WTC11 (cell line): ENCODE data around the gene FHIT. TPM values are rescaled to one million over a fixed set of nuclear protein-coding genes. Genes with fewer than 3 reads are reported as not detected.

ENCODE experiments used
- ATAC-seq: fragments of 200-7000 bp; cut with Tn5 transposase; 2 replicates; pipeline ENCODE4 v1.10.0; 2021; ENCODE audit warnings: mild to moderate bottlenecking, moderate library complexity
- CTCF ChIA-PET: fragments of 300-600 bp; sonication (Branson Sonifier 250); formaldehyde crosslinking; loops from one replicate; lab custom pipeline; 2021; ENCODE audit warnings: antibody characterized with exemption; lab: Charles Lee
- POLR2A ChIA-PET: fragments of 350-600 bp; sonication (Branson Sonifier 250); formaldehyde crosslinking; loops from one replicate; lab custom pipeline; 2021; ENCODE audit warnings: antibody characterized with exemption; lab: Charles Lee
- DNase-seq: peaks from one replicate; pipeline ENCODE4 v3.0.0; 2021; ENCODE audit warnings: low spot score
- H3K27ac Mint-ChIP-seq: 2 replicates; pipeline ENCODE4 v1.8.0; 2021; ENCODE audit warnings: mixed read lengths
- H3K27me3 Mint-ChIP-seq: 2 replicates; pipeline ENCODE4 v1.8.0; 2021; ENCODE audit warnings: low read depth, mild to moderate bottlenecking, moderate library complexity, mixed read lengths
- H3K36me3 Mint-ChIP-seq: 2 replicates; pipeline ENCODE4 v1.8.0; 2021; ENCODE audit warnings: mixed read lengths
- H3K4me1 Mint-ChIP-seq: 2 replicates; pipeline ENCODE4 v1.8.0; 2022; ENCODE audit warnings: mixed read lengths
- H3K4me3 Mint-ChIP-seq: 2 replicates; pipeline ENCODE4 v1.8.0; 2021; ENCODE audit warnings: mild to moderate bottlenecking, moderate library complexity, mixed read lengths
- H3K9me3 Mint-ChIP-seq: 2 replicates; pipeline ENCODE4 v1.8.0; 2021; ENCODE audit warnings: mixed read lengths
- AFF4 ChIP-seq: sonication (generic); formaldehyde crosslinking; IDR thresholded peaks from 2 replicates; pipeline ENCODE4 v1.8.1; 2023; ENCODE audit warnings: mild to moderate bottlenecking, missing genetic modification reagents, borderline replicate concordance
- CBFB ChIP-seq: sonication (generic); formaldehyde crosslinking; IDR thresholded peaks from 2 replicates; pipeline ENCODE4 v1.8.1; 2022; ENCODE audit warnings: mild to moderate bottlenecking, low read depth, missing genetic modification reagents
- E2F5 ChIP-seq: sonication (generic); formaldehyde crosslinking; IDR thresholded peaks from 2 replicates; pipeline ENCODE4 v1.8.1; 2022; ENCODE audit warnings: mild to moderate bottlenecking, moderate library complexity, missing genetic modification reagents
- EMX1 ChIP-seq: fragments of 250-450 bp; sonication (Bioruptor Pico); IDR thresholded peaks from 2 replicates; pipeline ENCODE4 v1.8.0; 2021; ENCODE audit warnings: mild to moderate bottlenecking
- IRF2 ChIP-seq: sonication (generic); formaldehyde crosslinking; IDR thresholded peaks from 2 replicates; pipeline ENCODE4 v1.8.0; 2022; ENCODE audit warnings: low read depth, missing genetic modification reagents, borderline replicate concordance
- NR1H2 ChIP-seq: sonication (generic); formaldehyde crosslinking; IDR thresholded peaks from 2 replicates; pipeline ENCODE4 v1.9.0; 2021; ENCODE audit warnings: mild to moderate bottlenecking, moderate library complexity, missing genetic modification reagents
- PREB ChIP-seq: sonication (generic); formaldehyde crosslinking; IDR thresholded peaks from 2 replicates; pipeline ENCODE4 v1.8.1; 2022; ENCODE audit warnings: mild to moderate bottlenecking, missing genetic modification reagents, moderate library complexity, borderline replicate concordance
- RELA ChIP-seq: sonication (generic); formaldehyde crosslinking; IDR thresholded peaks from 2 replicates; pipeline ENCODE4 v1.8.1; 2022; ENCODE audit warnings: missing genetic modification reagents, mild to moderate bottlenecking, borderline replicate concordance
- TEAD1 ChIP-seq: sonication (generic); formaldehyde crosslinking; IDR thresholded peaks from 2 replicates; pipeline ENCODE4 v1.8.0; 2022; ENCODE audit warnings: mild to moderate bottlenecking, missing genetic modification reagents
- ZBTB43 ChIP-seq: sonication (generic); formaldehyde crosslinking; IDR thresholded peaks from 2 replicates; pipeline ENCODE4 v1.8.1; 2023; ENCODE audit warnings: mild to moderate bottlenecking, missing genetic modification reagents
- total RNA-seq: library from RNA; stranded (reverse); gene quantifications from 3 replicates; pipeline ENCODE4 v1.2.3, GENCODE V29; 2021
- TF ChIP-seq, protein P1 (sequence below): fragments of 250-450 bp; sonication (Bioruptor Pico); conservative IDR thresholded peaks from 2 replicates; pipeline ENCODE4 v1.9.0; 2021; ENCODE audit warnings: mild to moderate bottlenecking
- TF ChIP-seq, protein P2 (sequence below): sonication (generic); formaldehyde crosslinking; IDR thresholded peaks from 2 replicates; pipeline ENCODE4 v1.8.0; 2022; ENCODE audit warnings: mild to moderate bottlenecking, missing genetic modification reagents
- TF ChIP-seq, protein P3 (sequence below): fragments of 250-450 bp; sonication (Bioruptor Pico); IDR thresholded peaks from 2 replicates; pipeline ENCODE4 v1.8.0; 2021; ENCODE audit warnings: mild to moderate bottlenecking
- TF ChIP-seq, protein P4 (sequence below): sonication (generic); formaldehyde crosslinking; IDR thresholded peaks from 2 replicates; pipeline ENCODE4 v1.8.1; 2023; ENCODE audit warnings: mild to moderate bottlenecking, missing genetic modification reagents

Gene FHIT
- total RNA-seq, 1 experiment from 2014 or later, result 2.6 TPM

- TF ChIP-seq, protein P1, sequence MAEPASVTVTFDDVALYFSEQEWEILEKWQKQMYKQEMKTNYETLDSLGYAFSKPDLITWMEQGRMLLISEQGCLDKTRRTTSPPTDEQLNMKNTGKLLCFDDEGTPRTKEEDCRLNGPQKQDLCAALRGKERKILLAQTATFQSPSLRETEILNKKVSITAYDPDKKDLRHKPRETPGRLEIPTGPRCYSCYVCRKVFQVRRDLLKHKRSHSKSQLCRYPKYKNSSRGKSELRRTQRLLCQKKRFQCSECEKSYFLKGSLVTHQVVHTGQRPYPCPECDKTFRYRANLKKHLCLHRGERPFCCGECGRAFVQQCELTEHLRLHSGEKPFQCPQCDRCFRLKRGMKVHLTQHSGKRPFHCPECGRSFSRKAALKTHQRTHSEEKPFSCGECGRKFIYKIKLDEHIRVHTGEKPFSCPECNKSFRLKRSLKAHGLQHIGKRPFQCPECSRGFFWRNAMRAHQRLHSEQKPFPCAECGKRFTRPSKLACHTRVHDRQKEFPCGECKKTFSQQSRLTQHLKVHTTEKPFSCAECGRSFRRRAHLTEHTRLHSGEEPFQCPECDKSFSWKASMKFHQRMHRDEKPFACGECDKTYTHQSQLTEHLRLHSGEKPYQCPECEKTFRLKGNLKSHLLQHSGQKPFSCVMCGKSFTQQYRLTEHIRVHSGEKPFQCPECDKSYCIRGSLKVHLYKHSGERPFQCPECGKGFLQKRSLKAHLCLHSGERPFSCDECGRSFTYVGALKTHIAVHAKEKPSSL (CRISPR knock-in tag), result no peak
- TF ChIP-seq, all 79 proteins: peak for 0
Observed at GRCh38 chr3:59775106-59775505, 1476.1 kb downstream of the FHIT start (continued).

DNA sequence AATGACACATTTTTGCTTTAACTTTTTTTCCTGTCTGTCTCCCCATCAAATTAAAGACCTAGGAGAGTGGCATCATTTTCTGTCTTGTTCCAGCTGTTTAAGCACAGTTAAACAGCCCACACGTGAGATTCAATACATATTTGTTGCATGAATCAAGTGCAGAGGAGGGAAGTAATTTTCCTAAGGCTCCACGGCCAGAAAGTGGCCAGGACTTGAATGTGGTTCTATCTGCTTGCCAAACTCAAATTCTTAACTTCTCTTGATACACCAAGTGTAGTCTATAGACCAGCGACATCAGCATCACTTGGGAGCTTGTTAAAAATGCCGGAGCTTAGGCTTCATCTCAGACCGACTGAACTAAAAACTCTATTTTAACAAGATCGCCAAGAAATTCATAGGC is 1476.6 kb downstream of the FHIT start:
- POLR2A ChIA-PET, result no interaction called here
- ATAC-seq (no peak), DNase-seq (no peak)
- Mint-ChIP-seq H3K36me3 (no peaks in the 10 kb centered on the region), H3K4me1 (peaks cover 17% of the 10 kb centered on the region), H3K27me3 (no peaks in the 10 kb centered on the region), H3K9me3 (peaks cover 2% of the 10 kb centered on the region; the same call in 1 of the 2 replicates), H3K27ac (no peak overlapping the region), H3K4me3 (no peak overlapping the region)
- CTCF ChIA-PET, result no interaction called here
- TF ChIP-seq PREB (CRISPR knock-in tag) (no peak), CBFB (CRISPR knock-in tag) (no peak), RELA (no peak), EMX1 (no peak)
- TF ChIP-seq, protein P2, sequence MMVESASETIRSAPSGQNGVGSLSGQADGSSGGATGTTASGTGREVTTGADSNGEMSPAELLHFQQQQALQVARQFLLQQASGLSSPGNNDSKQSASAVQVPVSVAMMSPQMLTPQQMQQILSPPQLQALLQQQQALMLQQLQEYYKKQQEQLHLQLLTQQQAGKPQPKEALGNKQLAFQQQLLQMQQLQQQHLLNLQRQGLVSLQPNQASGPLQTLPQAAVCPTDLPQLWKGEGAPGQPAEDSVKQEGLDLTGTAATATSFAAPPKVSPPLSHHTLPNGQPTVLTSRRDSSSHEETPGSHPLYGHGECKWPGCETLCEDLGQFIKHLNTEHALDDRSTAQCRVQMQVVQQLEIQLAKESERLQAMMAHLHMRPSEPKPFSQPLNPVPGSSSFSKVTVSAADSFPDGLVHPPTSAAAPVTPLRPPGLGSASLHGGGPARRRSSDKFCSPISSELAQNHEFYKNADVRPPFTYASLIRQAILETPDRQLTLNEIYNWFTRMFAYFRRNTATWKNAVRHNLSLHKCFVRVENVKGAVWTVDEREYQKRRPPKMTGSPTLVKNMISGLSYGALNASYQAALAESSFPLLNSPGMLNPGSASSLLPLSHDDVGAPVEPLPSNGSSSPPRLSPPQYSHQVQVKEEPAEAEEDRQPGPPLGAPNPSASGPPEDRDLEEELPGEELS (CRISPR knock-in tag), result no peak

DNA sequence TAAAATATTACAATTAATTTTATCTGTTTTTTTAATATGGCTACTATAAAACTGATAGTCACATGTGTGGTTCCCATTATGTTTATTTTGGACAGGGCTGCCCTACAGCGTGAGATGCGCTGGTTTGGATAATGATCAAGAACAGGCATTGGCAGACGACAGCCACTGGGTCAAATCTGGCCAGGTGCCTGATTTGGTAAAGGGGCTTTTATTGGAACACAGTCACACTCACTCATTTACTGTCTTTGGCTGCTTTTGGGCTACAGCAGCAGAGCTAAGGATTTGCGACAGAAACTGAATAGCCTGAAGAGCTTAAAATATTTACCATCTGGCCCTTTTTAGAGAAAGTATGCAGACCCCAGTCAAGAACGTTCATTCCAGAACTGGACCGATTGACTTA is 1477.3 kb downstream of the FHIT start:
- no peaks in the 10 kb centered on the region for H3K36me3 Mint-ChIP-seq
- POLR2A ChIA-PET, result no interaction called here
- H3K4me3 Mint-ChIP-seq, result no peak overlapping the region
- H3K27ac Mint-ChIP-seq, result no peak overlapping the region
- ATAC-seq (no peak), DNase-seq (no peak)
- peaks cover 17% of the 10 kb centered on the region for H3K4me1 Mint-ChIP-seq
- CTCF ChIA-PET, result no interaction called here
- no peaks in the 10 kb centered on the region for H3K27me3 Mint-ChIP-seq
- no peaks in the 10 kb centered on the region for H3K9me3 Mint-ChIP-seq
- TF ChIP-seq AFF4 (CRISPR knock-in tag), result no peak
- TF ChIP-seq ZBTB43 (CRISPR knock-in tag), result no peak
- TF ChIP-seq NR1H2 (CRISPR knock-in tag), result no peak
- TF ChIP-seq TEAD1 (CRISPR knock-in tag), result no peak
- TF ChIP-seq E2F5 (CRISPR knock-in tag), result no peak
- no peak for TF ChIP-seq IRF2
- TF ChIP-seq, protein P3, sequence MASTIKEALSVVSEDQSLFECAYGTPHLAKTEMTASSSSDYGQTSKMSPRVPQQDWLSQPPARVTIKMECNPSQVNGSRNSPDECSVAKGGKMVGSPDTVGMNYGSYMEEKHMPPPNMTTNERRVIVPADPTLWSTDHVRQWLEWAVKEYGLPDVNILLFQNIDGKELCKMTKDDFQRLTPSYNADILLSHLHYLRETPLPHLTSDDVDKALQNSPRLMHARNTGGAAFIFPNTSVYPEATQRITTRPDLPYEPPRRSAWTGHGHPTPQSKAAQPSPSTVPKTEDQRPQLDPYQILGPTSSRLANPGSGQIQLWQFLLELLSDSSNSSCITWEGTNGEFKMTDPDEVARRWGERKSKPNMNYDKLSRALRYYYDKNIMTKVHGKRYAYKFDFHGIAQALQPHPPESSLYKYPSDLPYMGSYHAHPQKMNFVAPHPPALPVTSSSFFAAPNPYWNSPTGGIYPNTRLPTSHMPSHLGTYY, result no peak
- TF ChIP-seq, protein P4, sequence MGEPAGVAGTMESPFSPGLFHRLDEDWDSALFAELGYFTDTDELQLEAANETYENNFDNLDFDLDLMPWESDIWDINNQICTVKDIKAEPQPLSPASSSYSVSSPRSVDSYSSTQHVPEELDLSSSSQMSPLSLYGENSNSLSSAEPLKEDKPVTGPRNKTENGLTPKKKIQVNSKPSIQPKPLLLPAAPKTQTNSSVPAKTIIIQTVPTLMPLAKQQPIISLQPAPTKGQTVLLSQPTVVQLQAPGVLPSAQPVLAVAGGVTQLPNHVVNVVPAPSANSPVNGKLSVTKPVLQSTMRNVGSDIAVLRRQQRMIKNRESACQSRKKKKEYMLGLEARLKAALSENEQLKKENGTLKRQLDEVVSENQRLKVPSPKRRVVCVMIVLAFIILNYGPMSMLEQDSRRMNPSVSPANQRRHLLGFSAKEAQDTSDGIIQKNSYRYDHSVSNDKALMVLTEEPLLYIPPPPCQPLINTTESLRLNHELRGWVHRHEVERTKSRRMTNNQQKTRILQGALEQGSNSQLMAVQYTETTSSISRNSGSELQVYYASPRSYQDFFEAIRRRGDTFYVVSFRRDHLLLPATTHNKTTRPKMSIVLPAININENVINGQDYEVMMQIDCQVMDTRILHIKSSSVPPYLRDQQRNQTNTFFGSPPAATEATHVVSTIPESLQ (CRISPR knock-in tag), result no peak
